K562 (cell line): ENCODE results near the gene PAQR8. TPM values are rescaled to one million over a fixed set of nuclear protein-coding genes. Genes with fewer than 3 reads are reported as not detected.

Experiments used
- ATAC-seq: fragments of 200-7000 bp; cut with Tn5 transposase; 3 replicates; pipeline ENCODE4 v1.9.1; 2020; ENCODE audit warnings: moderate library complexity
- BruUV-seq: library from RNA; stranded (reverse); fragments of 400-500 nt; replicated peaks from 2 replicates; lab custom pipeline; 2021; lab: Mats Ljungman, UMichigan
- CTCF ChIA-PET: fragments of 300-600 bp; formaldehyde crosslinking; extraction: SDS; loops from one replicate; lab custom pipeline; 2021; ENCODE audit warnings: low intra/inter-chr PET ratio; lab: Yijun Ruan, JAX
- POLR2A ChIA-PET: fragments of 300-600, 350-650 bp; sonication (Branson Sonifier 250); formaldehyde crosslinking; extraction: SDS; loops from one replicate; lab custom pipeline; 2021; ENCODE audit warnings: antibody characterized with exemption, inconsistent platforms; lab: Yijun Ruan, JAX
- DNase-seq, 4 experiments: peaks; one replicate each; pipeline versions ENCODE4 v3.0.0 to v3.0.0-alpha.2; 2011 to 2018; ENCODE audit warnings: low spot score in 3 of 4, mixed read lengths in 3 of 4; ENCODE audit errors: extremely low read depth in 1 of 4
- FAIRE-seq: peaks from 2 replicates; lab custom pipeline; 2011; peaks lifted over from hg19 to GRCh38; lab: Jason Lieb, UNC
- H2AFZ ChIP-seq: 2 replicates; pipeline ENCODE4 v1.6.0; 2011; ENCODE audit warnings: low read depth, low read length, control low read depth, inconsistent platforms
- H3K27ac ChIP-seq: fragments of 200-600 bp; 3 replicates; pipeline ENCODE4 v1.8.0; 2011; ENCODE audit warnings: low read depth, mild to moderate bottlenecking, control low read depth, inconsistent platforms, low read length, moderate library complexity, mixed read lengths; ENCODE audit errors: extremely low read depth
- H3K27me3 ChIP-seq, 2 experiments: fragments of 300-600 bp in 1 of 2; 2 replicates in 1 of 2; 3 replicates in 1 of 2; pipeline versions ENCODE4 v1.6.0 to v1.8.0; 2011; ENCODE audit warnings: inconsistent platforms in 2 of 2, low read length in 2 of 2, mild to moderate bottlenecking in 1 of 2, mixed read lengths in 1 of 2, moderate library complexity in 1 of 2; ENCODE audit not compliant: control insufficient read depth in 2 of 2, insufficient read depth in 2 of 2
- H3K36me3 ChIP-seq: fragments of 300-600 bp; 3 replicates; pipeline ENCODE4 v1.8.0; 2011; ENCODE audit warnings: mild to moderate bottlenecking, low read length, inconsistent platforms; ENCODE audit not compliant: control insufficient read depth, insufficient read depth
- H3K4me1 ChIP-seq, 2 experiments: fragments of 200-600 bp in 1 of 2; replicated peaks in 1 of 2; 2 replicates in 1 of 2; 3 replicates in 1 of 2; pipeline versions ENCODE4 v1.5.1 to v1.8.0; 2011; ENCODE audit warnings: inconsistent platforms in 2 of 2, low read length in 2 of 2, mild to moderate bottlenecking in 1 of 2, mixed read lengths in 1 of 2, moderate library complexity in 1 of 2; ENCODE audit not compliant: control insufficient read depth in 2 of 2, insufficient read depth in 2 of 2
- H3K4me2 ChIP-seq: 2 replicates; pipeline ENCODE4 v1.6.1; 2011; ENCODE audit warnings: low read length, control low read depth, inconsistent platforms, mixed read lengths; ENCODE audit not compliant: insufficient read depth
- H3K4me3 ChIP-seq: fragments of 200-600 bp; sonication (generic), shearing (Covaris generic); 2 replicates; pipeline ENCODE4 v1.5.1; 2016; ENCODE audit warnings: control low read depth, inconsistent platforms
- H3K79me2 ChIP-seq: fragments of 200-600 bp; 3 replicates; pipeline ENCODE4 v1.8.0; 2011; ENCODE audit warnings: low read length, inconsistent platforms; ENCODE audit not compliant: control insufficient read depth, insufficient read depth
- H3K9ac ChIP-seq, 2 experiments: 2 replicates each; pipeline versions ENCODE4 v1.6.0 to v1.6.1; 2011; ENCODE audit warnings: low read depth in 2 of 2, low read length in 2 of 2, control low read depth in 1 of 2, inconsistent platforms in 1 of 2, mild to moderate bottlenecking in 1 of 2, mixed read lengths in 1 of 2; ENCODE audit not compliant: insufficient read depth in 1 of 2
- H3K9me1 ChIP-seq: one replicate; pipeline ENCODE4 v1.6.0; 2011; ENCODE audit warnings: inconsistent platforms, mild to moderate bottlenecking, low read length, moderate library complexity; ENCODE audit not compliant: control insufficient read depth, insufficient read depth
- H3K9me3 ChIP-seq: replicated peaks from 2 replicates; pipeline ENCODE4 v1.5.1; 2011; ENCODE audit warnings: low read depth, low read length, inconsistent platforms; ENCODE audit not compliant: control insufficient read depth, insufficient read depth
- H4K20me1 ChIP-seq: replicated peaks from 2 replicates; pipeline ENCODE4 v1.6.1; 2011; ENCODE audit warnings: low read length, inconsistent platforms, mixed read lengths; ENCODE audit not compliant: control insufficient read depth, insufficient read depth
- ELF4 ChIP-seq: fragments of 450-650 bp; formaldehyde crosslinking; IDR thresholded peaks from 2 replicates; pipeline ENCODE4 v1.4.0; 2022; ENCODE audit warnings: missing genetic modification characterization
- EZH2 ChIP-seq: IDR thresholded peaks from 2 replicates; pipeline ENCODE4 v1.6.1; 2012; ENCODE audit warnings: low read depth, mild to moderate bottlenecking, inconsistent platforms, low read length, borderline replicate concordance
- STAG1 ChIP-seq: sonication (generic); formaldehyde crosslinking; IDR thresholded peaks from 2 replicates; pipeline ENCODE4 v1.5.0; 2020; ENCODE audit warnings: missing genetic modification reagents, borderline replicate concordance
- ZNF324 ChIP-seq: fragments of 250-450 bp; sonication (Bioruptor Pico); IDR thresholded peaks from 2 replicates; pipeline ENCODE4 v1.4.0; 2020; ENCODE audit warnings: mild to moderate bottlenecking
- WGBS: fragments of 100-300 bp; shearing (Covaris generic); methylation state at CpG from one replicate; pipeline ENCODE4 v1.1.6; 2016; ENCODE audit warnings: low coverage, mixed read lengths; ENCODE audit not compliant: insufficient coverage; ENCODE audit errors: missing lambda C conversion rate; 5-methylcytosine and 5-hydroxymethylcytosine counted together
- in situ Hi-C: fragments of 300-500 bp; cut with MboI; formaldehyde crosslinking; loops from 4 replicates; pipeline ENCODE4 v1.15.0; 2018; ENCODE audit warnings: inconsistent platforms, mixed read lengths
- intact Hi-C: fragments of 100-400 bp; cut with micrococcal nuclease; formaldehyde crosslinking; loops from 2 replicates; pipeline ENCODE4 v1.14.2; 2022
- polyA plus RNA-seq, 8 experiments: library from polyadenylated mRNA; depleted of rRNA in 4 of 8; stranded (reverse) in 5 of 8; unstranded in 3 of 8; fragments of >200 nt; fragmentation: Nextera tagmentation in 2 of 8; fragmentation: Illumina TruSeq in 1 of 8; extraction: Ambion mirVana in 2 of 8; extraction: Trizol in 1 of 8; gene quantifications; 2 replicates each; pipeline versions ENCODE4 v1.2.1 to v1.2.3, GENCODE V29; 2011 to 2014; ENCODE audit warnings: inconsistent platforms in 1 of 8, missing spikeins in 1 of 8
- total RNA-seq, 7 experiments: library from RNA; depleted of rRNA in 6 of 7; stranded (reverse); fragments of >200 nt in 6 of 7; fragmentation: Illumina TruSeq in 2 of 7; extraction: Trizol in 2 of 7; gene quantifications; 2 replicates each; pipeline versions ENCODE4 v1.2.1 to v1.2.3, GENCODE V29; 2011 to 2021; ENCODE audit warnings: low replicate concordance in 1 of 7
- TF ChIP-seq, protein P1 (sequence below): sonication (generic); formaldehyde crosslinking; IDR thresholded peaks from 2 replicates; pipeline ENCODE4 v1.8.1; 2023; ENCODE audit warnings: missing genetic modification reagents, mild to moderate bottlenecking, borderline replicate concordance

The PAQR8 gene
- total and polyA plus RNA-seq, 9 of the 15 experiments (the other 6 are each of a cell fraction or from before 2014, with no cell fraction given) = 1.4 to 10.2 (median 3.5) TPM

- BruUV-seq = no TSS peak
- Histone ChIP-seq H3K9me3 (no peaks in the 10 kb centered on the region), H3K9ac (no peak overlapping the region), H3K4me2 (no peak overlapping the region), H3K9me1 (no peaks in the 10 kb centered on the region), H3K27me3 (no peaks in the 10 kb centered on the region), H3K36me3 (peaks cover 2% of the 10 kb centered on the region; the same call in 1 of the 3 replicates), H3K79me2 (no peaks in the 10 kb centered on the region)
- TF ChIP-seq ZNF324 (CRISPR knock-in tag) (no peak), STAG1 (no peak), ELF4 (CRISPR knock-in tag) (no peak), EZH2 (no peak)
- TF ChIP-seq, protein P1, sequence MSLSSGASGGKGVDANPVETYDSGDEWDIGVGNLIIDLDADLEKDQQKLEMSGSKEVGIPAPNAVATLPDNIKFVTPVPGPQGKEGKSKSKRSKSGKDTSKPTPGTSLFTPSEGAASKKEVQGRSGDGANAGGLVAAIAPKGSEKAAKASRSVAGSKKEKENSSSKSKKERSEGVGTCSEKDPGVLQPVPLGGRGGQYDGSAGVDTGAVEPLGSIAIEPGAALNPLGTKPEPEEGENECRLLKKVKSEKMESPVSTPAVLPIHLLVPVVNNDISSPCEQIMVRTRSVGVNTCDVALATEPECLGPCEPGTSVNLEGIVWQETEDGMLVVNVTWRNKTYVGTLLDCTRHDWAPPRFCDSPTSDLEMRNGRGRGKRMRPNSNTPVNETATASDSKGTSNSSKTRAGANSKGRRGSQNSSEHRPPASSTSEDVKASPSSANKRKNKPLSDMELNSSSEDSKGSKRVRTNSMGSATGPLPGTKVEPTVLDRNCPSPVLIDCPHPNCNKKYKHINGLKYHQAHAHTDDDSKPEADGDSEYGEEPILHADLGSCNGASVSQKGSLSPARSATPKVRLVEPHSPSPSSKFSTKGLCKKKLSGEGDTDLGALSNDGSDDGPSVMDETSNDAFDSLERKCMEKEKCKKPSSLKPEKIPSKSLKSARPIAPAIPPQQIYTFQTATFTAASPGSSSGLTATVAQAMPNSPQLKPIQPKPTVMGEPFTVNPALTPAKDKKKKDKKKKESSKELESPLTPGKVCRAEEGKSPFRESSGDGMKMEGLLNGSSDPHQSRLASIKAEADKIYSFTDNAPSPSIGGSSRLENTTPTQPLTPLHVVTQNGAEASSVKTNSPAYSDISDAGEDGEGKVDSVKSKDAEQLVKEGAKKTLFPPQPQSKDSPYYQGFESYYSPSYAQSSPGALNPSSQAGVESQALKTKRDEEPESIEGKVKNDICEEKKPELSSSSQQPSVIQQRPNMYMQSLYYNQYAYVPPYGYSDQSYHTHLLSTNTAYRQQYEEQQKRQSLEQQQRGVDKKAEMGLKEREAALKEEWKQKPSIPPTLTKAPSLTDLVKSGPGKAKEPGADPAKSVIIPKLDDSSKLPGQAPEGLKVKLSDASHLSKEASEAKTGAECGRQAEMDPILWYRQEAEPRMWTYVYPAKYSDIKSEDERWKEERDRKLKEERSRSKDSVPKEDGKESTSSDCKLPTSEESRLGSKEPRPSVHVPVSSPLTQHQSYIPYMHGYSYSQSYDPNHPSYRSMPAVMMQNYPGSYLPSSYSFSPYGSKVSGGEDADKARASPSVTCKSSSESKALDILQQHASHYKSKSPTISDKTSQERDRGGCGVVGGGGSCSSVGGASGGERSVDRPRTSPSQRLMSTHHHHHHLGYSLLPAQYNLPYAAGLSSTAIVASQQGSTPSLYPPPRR = no peak
- TF ChIP-seq, all 486 proteins: peak for 0
- Histone ChIP-seq H3K4me3 (no peak overlapping the region), H4K20me1 (no peaks in the 10 kb centered on the region), H2AFZ (no peak overlapping the region), H3K4me1 (peaks cover 0 to 4% of the 10 kb centered on the region in 2 experiments; a peak in 1 of 5 replicates), H3K27ac (no peak overlapping the region)
- no peak for ATAC-seq
- POLR2A ChIA-PET = interaction anchor here (1.0 to 2.1 kb wide), 3 partner anchors 14 to 257 kb away, joined by 3 to 6 read pairs (median 5); partner anchors contain the start of gene EFHC1
- DNase-seq = no peak
- CTCF ChIA-PET = no interaction called here
- intact Hi-C loops = no loop called here
- in situ Hi-C loops = loop anchor here (25.0 kb wide), 1 partner anchor 1082 kb away; no protein-coding TSS in a partner anchor
- 0% methylated on average over 1 of the region's 1 CpG for WGBS
- FAIRE-seq = no peak
Observed at GRCh38 chr6:52405243-52405642, 43.3 kb downstream of the PAQR8 start.
